Neural cell (in vitro differentiated cells): Measurements from ENCODE around the gene TECTB.

ENCODE experiments used
- CTCF ChIP-seq: fragments of 450-650 bp; IDR thresholded peaks from 2 replicates; pipeline ENCODE4 v1.5.1; 2014; ENCODE audit warnings: antibody characterized with exemption, mild to moderate bottlenecking, moderate library complexity; ENCODE audit not compliant: poor library complexity, severe bottlenecking
- EZH2 ChIP-seq: fragments of 200-600, 300-800 bp; shearing (Covaris generic), sonication (generic); IDR thresholded peaks from 2 replicates; pipeline ENCODE4 v1.6.1; 2014; ENCODE audit warnings: antibody characterized with exemption, low read length, borderline replicate concordance, mild to moderate bottlenecking; ENCODE audit not compliant: insufficient read depth, poor library complexity, severe bottlenecking

- TF ChIP-seq EZH2 (no peak), CTCF (no peak)
Measured at GRCh38 chr10:112258407-112258806, 24.8 kb upstream of the TECTB start.
